Panc1 (cell line): ENCODE measurements around the gene LZTS2.

Experiments
- POLR2AphosphoS5 ChIP-seq: IDR thresholded peaks from 2 replicates; pipeline ENCODE4 v1.6.1; 2012; ENCODE audit warnings: mild to moderate bottlenecking, low read depth, low read length, moderate library complexity
- SIN3A ChIP-seq: IDR thresholded peaks from 2 replicates; pipeline ENCODE4 v1.6.1; 2012; ENCODE audit warnings: low read depth, mild to moderate bottlenecking, low read length, moderate library complexity, borderline replicate concordance; ENCODE audit not compliant: insufficient read depth
- TF ChIP-seq, protein P1 (sequence below): fragments of 450-650 bp; IDR thresholded peaks from 2 replicates; pipeline ENCODE4 v1.5.1; 2017; ENCODE audit warnings: mild to moderate bottlenecking

DNA sequence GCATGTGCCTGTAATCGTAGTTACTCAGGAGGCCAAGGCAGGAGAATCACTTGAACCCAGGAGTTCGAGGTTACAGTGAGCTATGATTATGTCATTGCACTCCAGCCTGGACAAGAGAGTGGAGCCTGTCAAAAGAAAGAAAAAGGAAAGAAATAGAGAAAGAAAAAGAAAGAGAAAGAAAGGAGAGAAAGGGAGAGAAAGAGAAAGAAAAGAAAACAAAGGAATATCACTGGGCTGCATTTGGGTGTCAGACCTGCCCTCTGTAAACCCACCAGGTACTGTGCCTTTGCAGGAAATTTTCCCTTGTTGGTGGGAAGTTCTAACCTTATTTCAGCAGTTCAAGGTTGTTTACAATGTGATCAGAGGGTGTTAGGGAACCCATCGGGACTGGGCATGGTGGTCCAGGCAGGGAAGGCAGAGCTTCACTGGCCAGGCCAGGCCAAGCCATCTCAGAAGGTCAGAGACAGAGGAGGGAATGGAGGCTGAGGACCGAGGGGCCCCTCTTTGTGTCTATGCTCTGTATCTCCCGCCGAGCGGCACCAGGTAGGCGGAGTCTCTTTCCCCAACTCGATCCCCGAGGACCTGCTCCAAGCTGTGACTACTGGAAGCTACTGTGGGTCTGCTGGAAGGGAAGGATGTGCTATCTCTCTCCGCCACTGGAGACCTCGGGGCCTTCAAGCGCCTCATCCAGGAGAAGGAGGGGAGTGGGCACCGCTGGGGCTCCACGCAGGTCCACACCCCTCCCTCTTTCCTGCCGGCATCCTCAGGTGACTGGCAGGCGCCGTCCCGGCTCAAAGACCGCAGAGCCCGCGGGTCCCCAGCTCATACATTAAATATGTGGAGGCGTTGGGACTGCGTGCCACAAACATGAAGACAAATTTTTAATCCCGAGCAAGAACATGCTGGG lies 47.0 kb downstream of the LZTS2 start:
- no peak for TF ChIP-seq POLR2AphosphoS5
- TF ChIP-seq, protein P1, sequence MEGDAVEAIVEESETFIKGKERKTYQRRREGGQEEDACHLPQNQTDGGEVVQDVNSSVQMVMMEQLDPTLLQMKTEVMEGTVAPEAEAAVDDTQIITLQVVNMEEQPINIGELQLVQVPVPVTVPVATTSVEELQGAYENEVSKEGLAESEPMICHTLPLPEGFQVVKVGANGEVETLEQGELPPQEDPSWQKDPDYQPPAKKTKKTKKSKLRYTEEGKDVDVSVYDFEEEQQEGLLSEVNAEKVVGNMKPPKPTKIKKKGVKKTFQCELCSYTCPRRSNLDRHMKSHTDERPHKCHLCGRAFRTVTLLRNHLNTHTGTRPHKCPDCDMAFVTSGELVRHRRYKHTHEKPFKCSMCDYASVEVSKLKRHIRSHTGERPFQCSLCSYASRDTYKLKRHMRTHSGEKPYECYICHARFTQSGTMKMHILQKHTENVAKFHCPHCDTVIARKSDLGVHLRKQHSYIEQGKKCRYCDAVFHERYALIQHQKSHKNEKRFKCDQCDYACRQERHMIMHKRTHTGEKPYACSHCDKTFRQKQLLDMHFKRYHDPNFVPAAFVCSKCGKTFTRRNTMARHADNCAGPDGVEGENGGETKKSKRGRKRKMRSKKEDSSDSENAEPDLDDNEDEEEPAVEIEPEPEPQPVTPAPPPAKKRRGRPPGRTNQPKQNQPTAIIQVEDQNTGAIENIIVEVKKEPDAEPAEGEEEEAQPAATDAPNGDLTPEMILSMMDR, result no peak
- no peak for TF ChIP-seq SIN3A
